Peyer's patch (tissue), 4 donors: ENCODE data around the gene CGB8. TPM values are rescaled to one million over a fixed set of nuclear protein-coding genes. Genes with fewer than 3 reads are reported as not detected.

ENCODE experiments used
- DNase-seq, 3 donors: peaks; one replicate each; pipeline ENCODE4 v3.0.0-alpha.2; 2017 to 2019
- H3K27ac ChIP-seq, 4 donors: fragments of 200-600 bp; sonication (generic); one replicate each; pipeline ENCODE4 v1.5.1; 2016 to 2019
- H3K27me3 ChIP-seq, 2 donors: fragments of 200-600 bp; sonication (generic); one replicate each; pipeline ENCODE4 v1.5.1; 2019
- H3K36me3 ChIP-seq, 3 donors: fragments of 200-600 bp; sonication (generic); one replicate each; pipeline ENCODE4 v1.5.1; 2016 to 2019
- H3K4me1 ChIP-seq, 4 donors: fragments of 200-600 bp; sonication (generic); one replicate each; pipeline ENCODE4 v1.5.1; 2016 to 2019
- H3K4me3 ChIP-seq, 4 donors: fragments of 200-600 bp; sonication (generic); 1 replicate in 3 of 4; 2 replicates in 1 of 4; pipeline ENCODE4 v1.5.1; 2016 to 2019; ENCODE audit warnings: mild to moderate bottlenecking in 1 of 4
- H3K9me3 ChIP-seq, 4 donors: fragments of 200-600 bp; sonication (generic); one replicate each; pipeline ENCODE4 v1.5.1; 2016 to 2019; ENCODE audit warnings: mild to moderate bottlenecking in 1 of 4
- CTCF ChIP-seq, 6 experiments: fragments of 450-650 bp in 4 of 6; fragments of 200-600 bp in 2 of 6; sonication (generic) in 1 of 6; IDR thresholded peaks; one replicate each; pipeline ENCODE4 v1.5.1; 2017 to 2019; ENCODE audit warnings: antibody characterized with exemption in 6 of 6, mild to moderate bottlenecking in 3 of 6, moderate library complexity in 1 of 6
- POLR2A ChIP-seq, 2 donors: fragments of 450-650 bp; IDR thresholded peaks; one replicate each; pipeline ENCODE4 v1.5.1; 2017; ENCODE audit warnings: antibody characterized with exemption in 2 of 2, mild to moderate bottlenecking in 2 of 2, moderate library complexity in 2 of 2
- total RNA-seq, 4 donors: library from RNA; depleted of rRNA; stranded (reverse); fragments of >200 nt; gene quantifications; one replicate each; pipeline ENCODE4 v1.1.0, GENCODE V29; 2016

Gene CGB8
- total RNA-seq, 4 donors from 2014 or later = not detected

GRCh38 chr19:49017041-49017665 lies 31.8 kb downstream of the CGB8 start, which contains the start of gene LHB:
LHB (minus strand) TSS chr19:49017091; CDS start chr19:49017081, 10 bp downstream.
- Histone ChIP-seq H3K9me3 (no peaks in the 10 kb centered on the region), H3K27me3 (peaks cover 0 to 4% of the 10 kb centered on the region in 2 donors), H3K4me1 (peaks cover 0 to 26% (median 9%) of the 10 kb centered on the region in 4 donors), H3K27ac (peak within 1 kb of the TSS in 3 of 4 donors; percentile 4 to 64 (median 51)), H3K4me3 (peak within 1 kb of the TSS; percentile 35 to 63 (median 56)), H3K36me3 (peaks cover 0 to 7% (median 0%) of the 10 kb centered on the region in 3 donors)
- TF ChIP-seq CTCF (IDR thresholded peaks at IDR 0.05) (no peak), POLR2A (IDR thresholded peaks at IDR 0.05) (no peak)
- DNase-seq = no peak

- TF ChIP-seq CTCF (IDR thresholded peaks at IDR 0.05) (no peak), POLR2A (IDR thresholded peaks at IDR 0.05) (no peak)
- no peak for DNase-seq
- H3K4me1 ChIP-seq = peaks cover 0 to 26% (median 9%) of the 10 kb centered on the region in 4 donors
- H3K27me3 ChIP-seq = peaks cover 0 to 4% of the 10 kb centered on the region in 2 donors
- no peaks in the 10 kb centered on the region for H3K9me3 ChIP-seq
- no peak overlapping the region for H3K4me3 ChIP-seq
- peaks cover 0 to 16% (median 0%) of the 10 kb centered on the region in 3 donors for H3K36me3 ChIP-seq
- no peak overlapping the region for H3K27ac ChIP-seq
These were observed 32.7 kb downstream of the CGB8 start for GRCh38 chr19:49016067-49016839.

- H3K36me3 ChIP-seq = peaks cover 0 to 30% (median 0%) of the 10 kb centered on the region in 3 donors
- no peak overlapping the region for H3K4me3 ChIP-seq
- DNase-seq = no peak
- peaks cover 0 to 26% (median 9%) of the 10 kb centered on the region in 4 donors for H3K4me1 ChIP-seq
- peaks cover 0 to 4% of the 10 kb centered on the region in 2 donors for H3K27me3 ChIP-seq
- TF ChIP-seq POLR2A (IDR thresholded peaks at IDR 0.05) (no peak), CTCF (IDR thresholded peaks at IDR 0.05) (no peak)
- H3K27ac ChIP-seq = no peak overlapping the region
- no peaks in the 10 kb centered on the region for H3K9me3 ChIP-seq
These were observed 34.0 kb downstream of the CGB8 start for GRCh38 chr19:49014870-49015255.

GRCh38 chr19:49014123-49014869 lies 34.6 kb downstream of the CGB8 start:
- Histone ChIP-seq H3K4me3 (no peak overlapping the region), H3K9me3 (no peaks in the 10 kb centered on the region), H3K27ac (no peak overlapping the region), H3K36me3 (peaks cover 0 to 34% (median 0%) of the 10 kb centered on the region in 3 donors), H3K4me1 (peaks cover 0 to 22% (median 7%) of the 10 kb centered on the region in 4 donors), H3K27me3 (peaks cover 0 to 4% of the 10 kb centered on the region in 2 donors)
- DNase-seq = no peak
- TF ChIP-seq POLR2A (IDR thresholded peaks at IDR 0.05) (no peak), CTCF (IDR thresholded peaks at IDR 0.05) (no peak)

- Histone ChIP-seq H3K4me1 (no peaks in the 10 kb centered on the region), H3K36me3 (peaks cover 0 to 50% (median 0%) of the 10 kb centered on the region in 3 donors), H3K9me3 (no peaks in the 10 kb centered on the region), H3K4me3 (no peak overlapping the region), H3K27me3 (no peaks in the 10 kb centered on the region), H3K27ac (no peak overlapping the region)
- TF ChIP-seq POLR2A (IDR thresholded peaks at IDR 0.05) = no peak
- no peak for DNase-seq
These were observed 37.7 kb downstream of the CGB8 start for GRCh38 chr19:49011194-49011593.
